GDM1 (cell line): ENCODE results near the gene PCSK7.

Experiments used
- DNase-seq: peaks from one replicate; lab custom pipeline; 2025; lab: John Stamatoyannopoulos, UW

PCSK7 gene

DNA sequence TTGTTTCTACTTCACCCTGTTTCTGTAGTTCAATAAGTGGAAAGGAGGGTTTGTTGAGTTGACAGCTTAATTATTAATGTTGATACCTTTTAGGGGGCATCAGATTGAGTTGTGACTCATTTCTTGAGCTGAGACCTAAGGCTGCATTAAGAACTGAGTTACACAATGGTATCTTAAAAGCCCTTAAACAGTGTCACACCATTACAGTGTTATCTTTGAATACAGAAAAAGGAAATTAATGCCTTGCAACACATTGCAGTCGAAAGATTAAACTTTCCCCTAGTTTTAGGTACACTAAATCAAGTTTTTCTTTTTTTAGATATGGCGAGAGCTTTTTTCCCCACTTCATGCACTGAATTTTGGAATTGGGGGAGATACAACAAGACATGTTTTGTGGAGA, 71.0 kb downstream of the PCSK7 start:
- DNase-seq = no peak

GRCh38 chr11:117159892-117160291, 72.0 kb downstream of the PCSK7 start:
- no peak for DNase-seq

DNA sequence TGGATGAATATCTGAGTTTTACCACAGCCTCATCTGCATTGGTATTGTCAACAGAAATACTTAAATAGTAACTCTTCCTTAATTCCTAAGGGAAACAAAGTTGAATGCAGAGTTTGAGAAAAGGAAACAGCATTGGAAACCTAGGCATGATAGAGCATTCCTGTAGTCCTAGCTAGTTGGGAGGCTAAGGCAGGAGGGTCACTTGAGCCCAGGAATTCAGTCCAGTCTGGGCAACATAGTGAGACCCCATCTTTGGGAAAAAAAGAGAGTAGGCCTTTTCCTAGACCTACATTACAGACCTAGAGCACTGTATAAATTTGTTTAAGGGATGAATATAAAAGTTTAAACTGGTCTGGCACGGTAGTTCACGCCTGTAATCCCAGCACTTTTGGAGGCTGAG, 74.4 kb downstream of the PCSK7 start:
- no peak for DNase-seq

DNA sequence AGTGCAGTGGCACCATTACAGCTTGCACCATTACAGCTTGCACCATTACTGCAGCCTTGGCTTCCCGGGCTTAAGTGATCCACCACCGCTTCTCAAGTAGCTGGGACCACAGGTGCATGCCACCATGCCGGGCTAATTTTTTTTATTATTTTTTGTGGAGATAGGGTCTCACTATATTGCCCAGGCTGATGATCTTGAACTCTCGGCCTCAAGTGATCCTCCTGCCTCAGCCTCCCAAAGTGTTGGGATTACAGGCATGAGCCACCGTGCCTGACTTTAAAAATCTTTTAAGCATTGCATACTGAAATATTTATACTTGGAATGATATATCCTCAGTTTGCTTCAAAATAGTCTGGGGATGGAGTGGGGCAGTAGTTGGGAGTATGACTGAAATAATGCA, 77.4 kb downstream of the PCSK7 start:
- no peak for DNase-seq
